GM12801 (cell line): ENCODE results near the gene SH3PXD2A.

Experiments used
- TF ChIP-seq, protein P1 (sequence below): IDR thresholded peaks from one replicate; pipeline ENCODE4 v1.5.1; 2011; ENCODE audit warnings: control low read depth; ENCODE audit not compliant: insufficient read length; ENCODE audit errors: extremely low read depth

SH3PXD2A gene

GRCh38 chr10:103731609-103732270 is 123.6 kb downstream of the SH3PXD2A start:
- TF ChIP-seq, protein P1, sequence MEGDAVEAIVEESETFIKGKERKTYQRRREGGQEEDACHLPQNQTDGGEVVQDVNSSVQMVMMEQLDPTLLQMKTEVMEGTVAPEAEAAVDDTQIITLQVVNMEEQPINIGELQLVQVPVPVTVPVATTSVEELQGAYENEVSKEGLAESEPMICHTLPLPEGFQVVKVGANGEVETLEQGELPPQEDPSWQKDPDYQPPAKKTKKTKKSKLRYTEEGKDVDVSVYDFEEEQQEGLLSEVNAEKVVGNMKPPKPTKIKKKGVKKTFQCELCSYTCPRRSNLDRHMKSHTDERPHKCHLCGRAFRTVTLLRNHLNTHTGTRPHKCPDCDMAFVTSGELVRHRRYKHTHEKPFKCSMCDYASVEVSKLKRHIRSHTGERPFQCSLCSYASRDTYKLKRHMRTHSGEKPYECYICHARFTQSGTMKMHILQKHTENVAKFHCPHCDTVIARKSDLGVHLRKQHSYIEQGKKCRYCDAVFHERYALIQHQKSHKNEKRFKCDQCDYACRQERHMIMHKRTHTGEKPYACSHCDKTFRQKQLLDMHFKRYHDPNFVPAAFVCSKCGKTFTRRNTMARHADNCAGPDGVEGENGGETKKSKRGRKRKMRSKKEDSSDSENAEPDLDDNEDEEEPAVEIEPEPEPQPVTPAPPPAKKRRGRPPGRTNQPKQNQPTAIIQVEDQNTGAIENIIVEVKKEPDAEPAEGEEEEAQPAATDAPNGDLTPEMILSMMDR: no peak

DNA sequence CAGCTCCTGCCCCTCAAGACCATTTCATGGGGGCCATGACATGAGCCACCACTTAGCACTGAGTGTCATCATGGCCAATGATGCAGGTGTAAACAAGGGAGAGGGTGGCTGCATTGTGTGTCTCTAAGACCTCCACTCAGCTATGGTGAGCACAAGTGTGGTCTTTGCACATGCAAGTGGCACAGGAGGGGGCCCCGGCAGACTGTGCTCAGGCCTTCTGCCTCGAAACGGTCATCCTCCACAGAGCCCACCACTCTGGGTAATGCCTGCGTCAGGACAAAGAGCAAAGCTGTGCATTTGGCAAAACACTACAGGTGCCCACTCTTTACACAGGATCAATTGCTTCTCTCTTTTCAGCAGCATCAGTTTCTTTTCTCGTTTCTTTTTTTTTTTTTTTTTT is 125.5 kb downstream of the SH3PXD2A start:
- TF ChIP-seq, protein P1: no peak

GRCh38 chr10:103727991-103728689 is 127.2 kb downstream of the SH3PXD2A start:
- TF ChIP-seq, protein P1: no peak

DNA sequence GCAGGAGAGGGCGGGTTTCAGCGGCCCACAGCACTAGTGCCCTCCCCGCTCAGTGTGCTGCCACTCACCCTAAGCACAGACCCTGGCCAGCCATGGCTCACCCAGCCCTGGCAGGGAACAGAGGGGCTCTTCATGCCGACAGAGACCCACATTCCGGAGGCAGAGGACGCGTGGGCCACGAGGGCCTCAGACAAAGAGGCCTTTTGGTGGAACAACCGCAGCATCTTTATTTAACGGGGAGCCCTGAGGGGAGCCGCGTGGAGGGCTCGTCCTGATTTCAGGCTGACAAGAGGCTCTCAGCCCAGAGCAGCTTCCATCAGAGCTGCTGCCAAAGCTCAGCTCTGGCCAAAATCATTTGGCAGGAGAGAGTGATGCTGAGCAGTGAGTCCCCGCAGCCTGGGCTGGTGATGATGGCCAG is 127.8 kb downstream of the SH3PXD2A start:
- TF ChIP-seq, protein P1: no peak

DNA sequence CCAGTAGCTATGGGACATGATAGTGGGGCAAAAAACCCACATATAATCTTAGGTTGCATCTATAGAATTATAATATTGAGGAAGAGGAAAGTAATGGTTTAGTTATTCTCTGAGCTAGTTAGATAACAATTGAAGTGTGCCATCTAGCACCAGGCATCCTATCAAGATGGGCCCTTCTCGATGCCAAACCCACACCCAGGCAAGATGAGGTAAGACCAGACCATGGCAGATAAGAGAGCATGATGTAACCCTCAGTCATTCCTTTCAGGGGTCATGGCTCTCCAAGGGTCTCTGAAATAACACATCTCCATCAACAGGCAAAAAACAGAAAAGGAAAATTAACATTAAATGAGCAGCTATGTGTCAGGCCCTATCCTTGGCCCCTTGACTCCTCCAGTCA is 128.7 kb downstream of the SH3PXD2A start:
- TF ChIP-seq, protein P1: no peak

DNA sequence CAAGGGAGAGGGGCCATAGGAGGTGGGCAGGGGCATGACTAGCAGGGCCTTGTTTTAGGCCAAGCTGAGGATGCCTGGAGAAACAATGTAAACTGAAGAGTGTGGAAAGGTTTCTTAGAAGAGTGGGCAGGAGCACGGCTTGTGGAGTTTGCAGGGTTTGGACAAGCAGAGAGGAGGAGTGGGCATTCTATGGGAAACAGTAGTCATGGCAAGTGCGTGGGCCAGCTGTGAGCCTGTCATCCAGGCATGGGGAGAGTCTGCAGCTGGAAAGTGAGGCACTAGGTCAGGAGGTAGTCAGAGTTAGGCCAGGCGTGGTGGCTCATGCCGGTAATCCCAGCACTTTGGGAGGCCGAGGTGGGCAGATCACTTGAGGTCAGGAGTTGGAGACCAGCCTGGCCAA is 130.1 kb downstream of the SH3PXD2A start:
- TF ChIP-seq, protein P1: no peak

- TF ChIP-seq, protein P1: no peak
Observed at GRCh38 chr10:103724771-103725170, 130.6 kb downstream of the SH3PXD2A start.
